ENCODE results near the gene NTNG1.

NTNG1 gene

GRCh38 chr1:107433068-107433467 is 292.2 kb downstream of the NTNG1 start:
- no peak for DNase-seq
- H2AK5ac ChIP-seq (ENCODE audit: low read length, severe bottlenecking): no peak overlapping the region
- no peak overlapping the region for H2AFZ ChIP-seq (ENCODE audit: low read depth, low read length)
- no peak overlapping the region for H4K91ac ChIP-seq (ENCODE audit: low read length)
- WGBS: 86% methylated on average over 4 of the region's 4 CpGs
- H3K27ac ChIP-seq (ENCODE audit: low read length, poor library complexity, severe bottlenecking): no peak overlapping the region
- H3K4me2 ChIP-seq (ENCODE audit: low read length, poor library complexity, severe bottlenecking): no peak overlapping the region
- H3K9ac ChIP-seq (ENCODE audit: low read length): no peak overlapping the region
- no peak overlapping the region for H3K23ac ChIP-seq (ENCODE audit: low read length in 2 of 2)
- H2BK15ac ChIP-seq (ENCODE audit: low read depth, poor library complexity, severe bottlenecking): no peak overlapping the region
- H3K4me1 ChIP-seq (ENCODE audit: control insufficient read depth, insufficient read depth, low read depth, low read length): no peaks in the 10 kb centered on the region
- H2BK5ac ChIP-seq (ENCODE audit: low read depth, low read length, poor library complexity, severe bottlenecking): no peak overlapping the region
- H3K79me1 ChIP-seq (replicated peaks; ENCODE audit: low read length, poor library complexity, severe bottlenecking): no peaks in the 10 kb centered on the region
- H3K4ac ChIP-seq (ENCODE audit: low read depth in 1 of 2, low read length in 2 of 2): no peak overlapping the region
- no peak overlapping the region for H4K8ac ChIP-seq (ENCODE audit: low read length)
- H3K14ac ChIP-seq (ENCODE audit: low read length in 2 of 2): no peak overlapping the region
- no peak overlapping the region for H2BK12ac ChIP-seq (ENCODE audit: low read length in 2 of 2)
- H3K36me3 ChIP-seq (ENCODE audit: control insufficient read depth in 1 of 2, insufficient read depth in 2 of 2, low read depth in 1 of 2, low read length in 2 of 2): no peaks in the 10 kb centered on the region
- no peak overlapping the region for H2BK120ac ChIP-seq (ENCODE audit: low read depth, low read length)
- H3K4me3 ChIP-seq (ENCODE audit: insufficient read depth in 1 of 2, low read depth in 1 of 2, low read length in 2 of 2): no peak overlapping the region
- no peaks in the 10 kb centered on the region for H3K9me3 ChIP-seq (ENCODE audit: control insufficient read depth, low read length)
- H3K18ac ChIP-seq (ENCODE audit: low read depth in 1 of 2, low read length in 2 of 2): no peak overlapping the region
- no peaks in the 10 kb centered on the region for H3K27me3 ChIP-seq (ENCODE audit: control insufficient read depth in 1 of 2, insufficient read depth in 1 of 2, low read length in 2 of 2)

GRCh38 chr1:107433635-107434360 is 293.0 kb downstream of the NTNG1 start:
- H4K8ac ChIP-seq (ENCODE audit: low read length): no peak overlapping the region
- no peak for DNase-seq
- H2AFZ ChIP-seq (ENCODE audit: low read depth, low read length): no peak overlapping the region
- no peak overlapping the region for H3K4me3 ChIP-seq (ENCODE audit: insufficient read depth in 1 of 2, low read depth in 1 of 2, low read length in 2 of 2)
- no peak overlapping the region for H2BK12ac ChIP-seq (ENCODE audit: low read length in 2 of 2)
- H4K91ac ChIP-seq (ENCODE audit: low read length): no peak overlapping the region
- H3K27me3 ChIP-seq (ENCODE audit: control insufficient read depth in 1 of 2, insufficient read depth in 1 of 2, low read length in 2 of 2): no peaks in the 10 kb centered on the region
- H3K27ac ChIP-seq (ENCODE audit: low read length, poor library complexity, severe bottlenecking): no peak overlapping the region
- H2BK120ac ChIP-seq (ENCODE audit: low read depth, low read length): no peak overlapping the region
- H3K18ac ChIP-seq (ENCODE audit: low read depth in 1 of 2, low read length in 2 of 2): no peak overlapping the region
- H3K23ac ChIP-seq (ENCODE audit: low read length in 2 of 2): no peak overlapping the region
- no peak overlapping the region for H3K4me2 ChIP-seq (ENCODE audit: low read length, poor library complexity, severe bottlenecking)
- H3K14ac ChIP-seq (ENCODE audit: low read length in 2 of 2): no peak overlapping the region
- H3K9ac ChIP-seq (ENCODE audit: low read length): no peak overlapping the region
- H3K36me3 ChIP-seq (ENCODE audit: control insufficient read depth in 1 of 2, insufficient read depth in 2 of 2, low read depth in 1 of 2, low read length in 2 of 2): no peaks in the 10 kb centered on the region
- no peaks in the 10 kb centered on the region for H3K9me3 ChIP-seq (ENCODE audit: control insufficient read depth, low read length)
- no peak overlapping the region for H2AK5ac ChIP-seq (ENCODE audit: low read length, severe bottlenecking)
- 64% methylated on average over 2 of the region's 4 CpGs for WGBS
- no peaks in the 10 kb centered on the region for H3K4me1 ChIP-seq (ENCODE audit: control insufficient read depth, insufficient read depth, low read depth, low read length)
- H3K4ac ChIP-seq (ENCODE audit: low read depth in 1 of 2, low read length in 2 of 2): no peak overlapping the region
- no peak overlapping the region for H2BK15ac ChIP-seq (ENCODE audit: low read depth, poor library complexity, severe bottlenecking)
- H2BK5ac ChIP-seq (ENCODE audit: low read depth, low read length, poor library complexity, severe bottlenecking): no peak overlapping the region
- no peaks in the 10 kb centered on the region for H3K79me1 ChIP-seq (replicated peaks; ENCODE audit: low read length, poor library complexity, severe bottlenecking)

GRCh38 chr1:107434361-107434693 is 293.5 kb downstream of the NTNG1 start:
- Histone ChIP-seq H3K9me3 (ENCODE audit: control insufficient read depth, low read length) (no peaks in the 10 kb centered on the region), H3K36me3 (ENCODE audit: control insufficient read depth in 1 of 2, insufficient read depth in 2 of 2, low read depth in 1 of 2, low read length in 2 of 2) (no peaks in the 10 kb centered on the region), H2BK12ac (ENCODE audit: low read length in 2 of 2) (no peak overlapping the region), H3K14ac (ENCODE audit: low read length in 2 of 2) (no peak overlapping the region), H3K27me3 (ENCODE audit: control insufficient read depth in 1 of 2, insufficient read depth in 1 of 2, low read length in 2 of 2) (no peaks in the 10 kb centered on the region), H4K91ac (ENCODE audit: low read length) (no peak overlapping the region), H3K27ac (ENCODE audit: low read length, poor library complexity, severe bottlenecking) (no peak overlapping the region), H3K9ac (ENCODE audit: low read length) (no peak overlapping the region), H2BK120ac (ENCODE audit: low read depth, low read length) (no peak overlapping the region), H2AFZ (ENCODE audit: low read depth, low read length) (no peak overlapping the region), H3K4me1 (ENCODE audit: control insufficient read depth, insufficient read depth, low read depth, low read length) (no peaks in the 10 kb centered on the region), H3K18ac (ENCODE audit: low read depth in 1 of 2, low read length in 2 of 2) (no peak overlapping the region), H2BK15ac (ENCODE audit: low read depth, poor library complexity, severe bottlenecking) (no peak overlapping the region), H2BK5ac (ENCODE audit: low read depth, low read length, poor library complexity, severe bottlenecking) (no peak overlapping the region), H3K23ac (ENCODE audit: low read length in 2 of 2) (no peak overlapping the region), H2AK5ac (ENCODE audit: low read length, severe bottlenecking) (no peak overlapping the region), H3K4me2 (ENCODE audit: low read length, poor library complexity, severe bottlenecking) (no peak overlapping the region), H3K79me1 (replicated peaks; ENCODE audit: low read length, poor library complexity, severe bottlenecking) (no peaks in the 10 kb centered on the region), H4K8ac (ENCODE audit: low read length) (no peak overlapping the region), H3K4ac (ENCODE audit: low read depth in 1 of 2, low read length in 2 of 2) (no peak overlapping the region), H3K4me3 (ENCODE audit: insufficient read depth in 1 of 2, low read depth in 1 of 2, low read length in 2 of 2) (no peak overlapping the region)
- no peak for DNase-seq

DNA sequence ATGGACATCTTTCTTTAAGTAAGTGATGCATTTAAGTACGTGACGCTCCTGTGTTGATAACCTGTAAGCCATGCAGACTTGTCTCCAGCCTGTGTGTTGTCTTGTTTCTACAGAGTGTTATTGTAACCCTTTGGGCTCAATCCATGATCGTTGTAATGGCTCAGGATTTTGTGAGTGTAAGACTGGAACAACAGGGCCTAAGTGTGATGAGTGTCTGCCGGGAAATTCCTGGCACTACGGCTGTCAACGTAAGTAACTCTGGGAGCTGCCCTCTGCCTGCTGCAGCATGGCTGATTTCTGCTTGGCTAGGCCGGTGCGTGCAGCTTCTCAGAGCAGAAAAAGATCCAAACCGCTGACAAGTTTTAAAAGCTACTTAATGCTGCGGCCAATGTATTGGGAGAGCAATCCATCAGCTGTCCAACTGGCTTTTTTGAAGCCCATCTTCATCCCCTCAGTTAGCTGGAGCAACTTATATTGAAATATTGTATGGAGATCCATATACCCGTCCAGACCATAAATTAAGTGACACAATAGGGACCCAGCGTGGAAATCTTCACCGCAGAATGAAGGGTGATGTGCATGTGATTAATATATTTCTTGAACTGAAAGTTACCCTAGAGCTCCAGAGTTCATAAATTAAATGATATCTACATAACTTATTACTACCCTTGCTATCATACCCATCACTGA is 295.9 kb downstream of the NTNG1 start:
- no peak overlapping the region for H4K91ac ChIP-seq (ENCODE audit: low read length)
- no peaks in the 10 kb centered on the region for H3K4me1 ChIP-seq (ENCODE audit: control insufficient read depth, insufficient read depth, low read depth, low read length)
- WGBS: 89% methylated on average over 10 of the region's 13 CpGs
- no peaks in the 10 kb centered on the region for H3K27me3 ChIP-seq (ENCODE audit: control insufficient read depth in 1 of 2, insufficient read depth in 1 of 2, low read length in 2 of 2)
- no peak overlapping the region for H2BK15ac ChIP-seq (ENCODE audit: low read depth, poor library complexity, severe bottlenecking)
- H3K36me3 ChIP-seq (ENCODE audit: control insufficient read depth in 1 of 2, insufficient read depth in 2 of 2, low read depth in 1 of 2, low read length in 2 of 2): no peaks in the 10 kb centered on the region
- no peak overlapping the region for H3K27ac ChIP-seq (ENCODE audit: low read length, poor library complexity, severe bottlenecking)
- H4K8ac ChIP-seq (ENCODE audit: low read length): no peak overlapping the region
- H3K4me3 ChIP-seq (ENCODE audit: insufficient read depth in 1 of 2, low read depth in 1 of 2, low read length in 2 of 2): no peak overlapping the region
- H3K4me2 ChIP-seq (ENCODE audit: low read length, poor library complexity, severe bottlenecking): no peak overlapping the region
- H3K18ac ChIP-seq (ENCODE audit: low read depth in 1 of 2, low read length in 2 of 2): no peak overlapping the region
- no peak overlapping the region for H2BK120ac ChIP-seq (ENCODE audit: low read depth, low read length)
- H3K14ac ChIP-seq (ENCODE audit: low read length in 2 of 2): no peak overlapping the region
- no peak overlapping the region for H3K9ac ChIP-seq (ENCODE audit: low read length)
- no peak overlapping the region for H2AK5ac ChIP-seq (ENCODE audit: low read length, severe bottlenecking)
- H2AFZ ChIP-seq (ENCODE audit: low read depth, low read length): no peak overlapping the region
- no peak for DNase-seq
- no peaks in the 10 kb centered on the region for H3K9me3 ChIP-seq (ENCODE audit: control insufficient read depth, low read length)
- H3K23ac ChIP-seq (ENCODE audit: low read length in 2 of 2): no peak overlapping the region
- H3K79me1 ChIP-seq (replicated peaks; ENCODE audit: low read length, poor library complexity, severe bottlenecking): no peaks in the 10 kb centered on the region
- no peak overlapping the region for H2BK5ac ChIP-seq (ENCODE audit: low read depth, low read length, poor library complexity, severe bottlenecking)
- H3K4ac ChIP-seq (ENCODE audit: low read depth in 1 of 2, low read length in 2 of 2): no peak overlapping the region
- H2BK12ac ChIP-seq (ENCODE audit: low read length in 2 of 2): no peak overlapping the region
